ENCODE measurements around the gene GSDME. TPM values are rescaled to one million over a fixed set of nuclear protein-coding genes. Genes with fewer than 3 reads are reported as not detected.

GSDME gene
- total and polyA plus RNA-seq, 4 donors, result 3.2 to 4.0 (median 3.7) TPM

DNA sequence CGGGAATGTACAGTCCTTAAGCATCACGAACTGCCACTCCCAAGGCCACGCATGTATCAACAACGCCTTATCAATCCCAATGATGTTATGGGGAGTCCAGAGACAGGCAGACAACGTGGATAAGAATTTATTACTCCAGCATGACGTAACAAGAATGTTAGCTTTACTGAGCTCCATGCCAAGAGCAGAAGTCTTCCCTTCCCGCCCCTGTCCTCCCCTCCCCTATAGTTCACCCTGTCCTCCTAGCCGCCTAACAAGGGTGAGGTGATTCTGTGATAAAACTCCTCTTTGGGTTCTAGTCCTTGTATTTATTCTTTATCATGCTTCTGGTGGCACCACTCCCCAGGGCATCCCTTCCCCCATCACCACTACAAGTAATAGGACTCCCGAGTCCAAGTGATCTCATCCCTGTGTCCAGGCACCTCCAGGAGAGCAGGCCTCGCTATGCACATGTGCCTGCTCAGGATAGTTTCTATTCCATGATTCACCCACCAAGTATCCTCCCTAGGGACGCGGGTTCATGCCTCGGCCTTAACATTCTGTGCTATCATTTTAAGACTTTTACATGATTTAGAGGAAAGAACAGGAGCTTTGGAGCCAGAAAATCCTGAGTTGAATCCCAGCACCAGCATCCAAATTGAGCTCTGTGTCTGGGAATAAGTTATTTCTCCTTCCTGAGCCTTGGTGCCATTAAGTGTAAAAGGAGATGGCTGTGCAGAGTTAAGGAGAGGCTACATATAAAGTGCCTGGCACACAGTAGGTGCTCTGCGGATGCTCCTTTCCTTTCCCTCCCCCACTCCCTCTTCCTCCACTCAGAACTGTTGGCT, 15.4 kb downstream of the GSDME start:
- H3K9ac ChIP-seq (ENCODE audit: low read depth in 1 of 2, low read length in 2 of 2), result no peak overlapping the region
- H3K36me3 ChIP-seq (ENCODE audit: control insufficient read depth in 4 of 4, insufficient read depth in 3 of 4, low read depth in 1 of 4, low read length in 3 of 4), result no peaks in the 10 kb centered on the region
- TF ChIP-seq, protein P1, sequence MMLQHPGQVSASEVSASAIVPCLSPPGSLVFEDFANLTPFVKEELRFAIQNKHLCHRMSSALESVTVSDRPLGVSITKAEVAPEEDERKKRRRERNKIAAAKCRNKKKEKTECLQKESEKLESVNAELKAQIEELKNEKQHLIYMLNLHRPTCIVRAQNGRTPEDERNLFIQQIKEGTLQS (IDR thresholded peaks at IDR 0.05), result no peak
- TF ChIP-seq, protein P2, sequence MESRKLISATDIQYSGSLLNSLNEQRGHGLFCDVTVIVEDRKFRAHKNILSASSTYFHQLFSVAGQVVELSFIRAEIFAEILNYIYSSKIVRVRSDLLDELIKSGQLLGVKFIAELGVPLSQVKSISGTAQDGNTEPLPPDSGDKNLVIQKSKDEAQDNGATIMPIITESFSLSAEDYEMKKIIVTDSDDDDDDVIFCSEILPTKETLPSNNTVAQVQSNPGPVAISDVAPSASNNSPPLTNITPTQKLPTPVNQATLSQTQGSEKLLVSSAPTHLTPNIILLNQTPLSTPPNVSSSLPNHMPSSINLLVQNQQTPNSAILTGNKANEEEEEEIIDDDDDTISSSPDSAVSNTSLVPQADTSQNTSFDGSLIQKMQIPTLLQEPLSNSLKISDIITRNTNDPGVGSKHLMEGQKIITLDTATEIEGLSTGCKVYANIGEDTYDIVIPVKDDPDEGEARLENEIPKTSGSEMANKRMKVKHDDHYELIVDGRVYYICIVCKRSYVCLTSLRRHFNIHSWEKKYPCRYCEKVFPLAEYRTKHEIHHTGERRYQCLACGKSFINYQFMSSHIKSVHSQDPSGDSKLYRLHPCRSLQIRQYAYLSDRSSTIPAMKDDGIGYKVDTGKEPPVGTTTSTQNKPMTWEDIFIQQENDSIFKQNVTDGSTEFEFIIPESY (IDR thresholded peaks at IDR 0.05), result no peak
- TF ChIP-seq GABPA (IDR thresholded peaks at IDR 0.05 in 1 of 2, conservative IDR thresholded peaks at IDR 0.05 in 1 of 2) (no peak), SP1 (IDR thresholded peaks at IDR 0.05) (no peak), HNF4G (IDR thresholded peaks at IDR 0.05) (no peak)
- H3K27ac ChIP-seq (ENCODE audit: low read depth in 1 of 2, low read length in 2 of 2), result no peak overlapping the region
- H3K9me3 ChIP-seq (ENCODE audit: control insufficient read depth in 4 of 4, low read length in 3 of 4), result peaks cover 0 to 4% (median 1%) of the 10 kb centered on the region in 4 donors
- H3K4me1 ChIP-seq (ENCODE audit: control insufficient read depth in 4 of 4, insufficient read depth in 4 of 4, low read length in 3 of 4), result no peaks in the 10 kb centered on the region
- DNase-seq (ENCODE audit: low spot score), result no peak
- H3K4me3 ChIP-seq (ENCODE audit: low read depth in 1 of 3, low read length in 3 of 3), result no peak overlapping the region
- WGBS, result 84% methylated on average over 14 of the region's 14 CpGs
- H3K27me3 ChIP-seq (ENCODE audit: control insufficient read depth in 4 of 4, insufficient read depth in 4 of 4, low read length in 3 of 4), result no peaks in the 10 kb centered on the region

DNA sequence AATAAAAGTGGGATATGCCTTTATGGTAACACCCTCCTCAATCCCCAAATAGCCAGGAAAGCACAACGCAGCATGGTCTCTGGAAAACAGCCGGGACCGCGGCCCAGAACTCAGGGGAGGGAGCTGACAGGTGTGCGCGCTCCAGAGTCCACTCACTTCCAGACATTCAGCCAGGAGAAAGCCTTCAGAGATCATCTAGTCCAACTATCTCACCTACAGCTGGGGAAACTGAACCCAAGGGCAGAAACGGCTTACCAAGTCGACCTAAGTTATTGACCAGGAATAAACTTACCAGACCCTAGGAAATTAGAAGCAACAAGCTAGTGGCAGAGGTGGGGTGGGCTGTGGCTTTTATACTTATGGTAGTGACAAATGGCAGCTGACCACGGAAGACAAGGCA, 16.4 kb downstream of the GSDME start:
- Histone ChIP-seq H3K4me3 (ENCODE audit: low read depth in 1 of 3, low read length in 3 of 3) (no peak overlapping the region), H3K9ac (ENCODE audit: low read depth in 1 of 2, low read length in 2 of 2) (no peak overlapping the region), H3K27ac (ENCODE audit: low read depth in 1 of 2, low read length in 2 of 2) (no peak overlapping the region), H3K9me3 (ENCODE audit: control insufficient read depth in 4 of 4, low read length in 3 of 4) (peaks cover 0 to 4% (median 1%) of the 10 kb centered on the region in 4 donors), H3K27me3 (ENCODE audit: control insufficient read depth in 4 of 4, insufficient read depth in 4 of 4, low read length in 3 of 4) (no peaks in the 10 kb centered on the region), H3K4me1 (ENCODE audit: control insufficient read depth in 4 of 4, insufficient read depth in 4 of 4, low read length in 3 of 4) (no peaks in the 10 kb centered on the region), H3K36me3 (ENCODE audit: control insufficient read depth in 4 of 4, insufficient read depth in 3 of 4, low read depth in 1 of 4, low read length in 3 of 4) (no peaks in the 10 kb centered on the region)
- DNase-seq (ENCODE audit: low spot score), result no peak
- WGBS, result 95% methylated on average over 9 of the region's 9 CpGs
- TF ChIP-seq RXRA (IDR thresholded peaks at IDR 0.05), result no peak
- TF ChIP-seq YY1 (IDR thresholded peaks at IDR 0.05), result no peak
- no peak for TF ChIP-seq FOXA2 (IDR thresholded peaks at IDR 0.05)
- no peak for TF ChIP-seq EGR1 (IDR thresholded peaks at IDR 0.05; ENCODE audit: low read depth in 2 of 2)
- TF ChIP-seq, protein P2 (IDR thresholded peaks at IDR 0.05), result no peak
- TF ChIP-seq RAD21 (IDR thresholded peaks at IDR 0.05), result no peak
- TF ChIP-seq, protein P3, sequence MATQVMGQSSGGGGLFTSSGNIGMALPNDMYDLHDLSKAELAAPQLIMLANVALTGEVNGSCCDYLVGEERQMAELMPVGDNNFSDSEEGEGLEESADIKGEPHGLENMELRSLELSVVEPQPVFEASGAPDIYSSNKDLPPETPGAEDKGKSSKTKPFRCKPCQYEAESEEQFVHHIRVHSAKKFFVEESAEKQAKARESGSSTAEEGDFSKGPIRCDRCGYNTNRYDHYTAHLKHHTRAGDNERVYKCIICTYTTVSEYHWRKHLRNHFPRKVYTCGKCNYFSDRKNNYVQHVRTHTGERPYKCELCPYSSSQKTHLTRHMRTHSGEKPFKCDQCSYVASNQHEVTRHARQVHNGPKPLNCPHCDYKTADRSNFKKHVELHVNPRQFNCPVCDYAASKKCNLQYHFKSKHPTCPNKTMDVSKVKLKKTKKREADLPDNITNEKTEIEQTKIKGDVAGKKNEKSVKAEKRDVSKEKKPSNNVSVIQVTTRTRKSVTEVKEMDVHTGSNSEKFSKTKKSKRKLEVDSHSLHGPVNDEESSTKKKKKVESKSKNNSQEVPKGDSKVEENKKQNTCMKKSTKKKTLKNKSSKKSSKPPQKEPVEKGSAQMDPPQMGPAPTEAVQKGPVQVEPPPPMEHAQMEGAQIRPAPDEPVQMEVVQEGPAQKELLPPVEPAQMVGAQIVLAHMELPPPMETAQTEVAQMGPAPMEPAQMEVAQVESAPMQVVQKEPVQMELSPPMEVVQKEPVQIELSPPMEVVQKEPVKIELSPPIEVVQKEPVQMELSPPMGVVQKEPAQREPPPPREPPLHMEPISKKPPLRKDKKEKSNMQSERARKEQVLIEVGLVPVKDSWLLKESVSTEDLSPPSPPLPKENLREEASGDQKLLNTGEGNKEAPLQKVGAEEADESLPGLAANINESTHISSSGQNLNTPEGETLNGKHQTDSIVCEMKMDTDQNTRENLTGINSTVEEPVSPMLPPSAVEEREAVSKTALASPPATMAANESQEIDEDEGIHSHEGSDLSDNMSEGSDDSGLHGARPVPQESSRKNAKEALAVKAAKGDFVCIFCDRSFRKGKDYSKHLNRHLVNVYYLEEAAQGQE (IDR thresholded peaks at IDR 0.05), result no peak
- TF ChIP-seq NR2F2 (IDR thresholded peaks at IDR 0.05), result no peak
- TF ChIP-seq TAF1 (conservative IDR thresholded peaks at IDR 0.05), result no peak
- TF ChIP-seq HNF4A (conservative IDR thresholded peaks at IDR 0.05), result no peak
- TF ChIP-seq, protein P1 (IDR thresholded peaks at IDR 0.05), result no peak
- no peak for TF ChIP-seq FOXA1 (IDR thresholded peaks at IDR 0.05)

All from liver (tissue), 9 donors.